ENCODE data around the gene ALKBH1. TPM values are rescaled to one million over a fixed set of nuclear protein-coding genes. Genes with fewer than 3 reads are reported as not detected.
"Not testable (repeated sequence)": the region's sequence is repeated elsewhere in the genome, so short reads cannot be mapped to it uniquely, and the experiment has no call there.

The ALKBH1 gene
- polyA plus RNA-seq, 1 donor from 2014 or later = 20.8 TPM

GRCh38 chr14:77663293-77663692 lies 44.5 kb downstream of the ALKBH1 start:
- no peak for TF ChIP-seq MXI1 (conservative IDR thresholded peaks at IDR 0.05; ENCODE audit: poor library complexity, severe bottlenecking)
- TF ChIP-seq, protein P1, sequence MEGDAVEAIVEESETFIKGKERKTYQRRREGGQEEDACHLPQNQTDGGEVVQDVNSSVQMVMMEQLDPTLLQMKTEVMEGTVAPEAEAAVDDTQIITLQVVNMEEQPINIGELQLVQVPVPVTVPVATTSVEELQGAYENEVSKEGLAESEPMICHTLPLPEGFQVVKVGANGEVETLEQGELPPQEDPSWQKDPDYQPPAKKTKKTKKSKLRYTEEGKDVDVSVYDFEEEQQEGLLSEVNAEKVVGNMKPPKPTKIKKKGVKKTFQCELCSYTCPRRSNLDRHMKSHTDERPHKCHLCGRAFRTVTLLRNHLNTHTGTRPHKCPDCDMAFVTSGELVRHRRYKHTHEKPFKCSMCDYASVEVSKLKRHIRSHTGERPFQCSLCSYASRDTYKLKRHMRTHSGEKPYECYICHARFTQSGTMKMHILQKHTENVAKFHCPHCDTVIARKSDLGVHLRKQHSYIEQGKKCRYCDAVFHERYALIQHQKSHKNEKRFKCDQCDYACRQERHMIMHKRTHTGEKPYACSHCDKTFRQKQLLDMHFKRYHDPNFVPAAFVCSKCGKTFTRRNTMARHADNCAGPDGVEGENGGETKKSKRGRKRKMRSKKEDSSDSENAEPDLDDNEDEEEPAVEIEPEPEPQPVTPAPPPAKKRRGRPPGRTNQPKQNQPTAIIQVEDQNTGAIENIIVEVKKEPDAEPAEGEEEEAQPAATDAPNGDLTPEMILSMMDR (IDR thresholded peaks at IDR 0.05; ENCODE audit: poor library complexity, severe bottlenecking) = no peak
- no peak for TF ChIP-seq POLR2AphosphoS5 (IDR thresholded peaks at IDR 0.05)
- no peak for TF ChIP-seq REST (IDR thresholded peaks at IDR 0.05; ENCODE audit: borderline replicate concordance)
- TF ChIP-seq TAF1 (IDR thresholded peaks at IDR 0.05; ENCODE audit: low read depth) = no peak
- TF ChIP-seq EP300 (conservative IDR thresholded peaks at IDR 0.05; ENCODE audit: poor library complexity, severe bottlenecking) = no peak
- Histone ChIP-seq H4K20me1 (ENCODE audit: insufficient read depth) (no peaks in the 10 kb centered on the region), H3K4me3 (ENCODE audit: low read length) (no peak overlapping the region), H3K9ac (ENCODE audit: low read length) (no peak overlapping the region), H3K9me2 (ENCODE audit: insufficient read depth, low read length) (no peaks in the 10 kb centered on the region), H2AFZ (ENCODE audit: low read depth, low read length) (no peak overlapping the region), H3K9me3 (ENCODE audit: low read length) (no peaks in the 10 kb centered on the region), H3K27ac (ENCODE audit: low read length) (no peak overlapping the region), H3K36me3 (ENCODE audit: insufficient read depth, low read length) (no peaks in the 10 kb centered on the region), H3F3A (ENCODE audit: insufficient read depth, low read length, poor library complexity, severe bottlenecking) (no peaks in the 10 kb centered on the region), H3K4me2 (ENCODE audit: low read length) (no peak overlapping the region), H3K27me3 (ENCODE audit: insufficient read depth, low read depth, low read length) (no peaks in the 10 kb centered on the region), H3K79me2 (replicated peaks; ENCODE audit: insufficient read depth, low read length) (no peaks in the 10 kb centered on the region)

- not testable (repeated sequence) for H3K36me3 ChIP-seq (ENCODE audit: insufficient read depth, low read length); H3K9me3 ChIP-seq (ENCODE audit: low read length); H3K4me3 ChIP-seq (ENCODE audit: low read length); H2AFZ ChIP-seq (ENCODE audit: low read depth, low read length); H3K27me3 ChIP-seq (ENCODE audit: insufficient read depth, low read depth, low read length); H3K4me2 ChIP-seq (ENCODE audit: low read length); H4K20me1 ChIP-seq (ENCODE audit: insufficient read depth); H3K9ac ChIP-seq (ENCODE audit: low read length); H3K79me2 ChIP-seq (replicated peaks; ENCODE audit: insufficient read depth, low read length); H3F3A ChIP-seq (ENCODE audit: insufficient read depth, low read length, poor library complexity, severe bottlenecking); H3K9me2 ChIP-seq (ENCODE audit: insufficient read depth, low read length)
- H3K27ac ChIP-seq (ENCODE audit: low read length) = peak overlapping the region; percentile 58
Measured at GRCh38 chr14:77661562-77661961, 46.3 kb downstream of the ALKBH1 start.

- H3K36me3 ChIP-seq (ENCODE audit: insufficient read depth, low read length) = no peaks in the 10 kb centered on the region
- no peaks in the 10 kb centered on the region for H3K27me3 ChIP-seq (ENCODE audit: insufficient read depth, low read depth, low read length)
- H3K9me3 ChIP-seq (ENCODE audit: low read length) = no peaks in the 10 kb centered on the region
- no peak overlapping the region for H3K4me2 ChIP-seq (ENCODE audit: low read length)
- no peaks in the 10 kb centered on the region for H3F3A ChIP-seq (ENCODE audit: insufficient read depth, low read length, poor library complexity, severe bottlenecking)
- H3K9me2 ChIP-seq (ENCODE audit: insufficient read depth, low read length) = no peaks in the 10 kb centered on the region
- peak; percentile 24 for TF ChIP-seq POLR2AphosphoS5 (IDR thresholded peaks at IDR 0.05)
- TF ChIP-seq MXI1 (conservative IDR thresholded peaks at IDR 0.05; ENCODE audit: poor library complexity, severe bottlenecking) = no peak
- TF ChIP-seq EP300 (conservative IDR thresholded peaks at IDR 0.05; ENCODE audit: poor library complexity, severe bottlenecking) = no peak
- H2AFZ ChIP-seq (ENCODE audit: low read depth, low read length) = no peak overlapping the region
- H3K27ac ChIP-seq (ENCODE audit: low read length) = peak overlapping the region; percentile 58
- H4K20me1 ChIP-seq (ENCODE audit: insufficient read depth) = no peaks in the 10 kb centered on the region
- peak overlapping the region; percentile 41 for H3K4me3 ChIP-seq (ENCODE audit: low read length)
- peak overlapping the region; percentile 25 for H3K9ac ChIP-seq (ENCODE audit: low read length)
- no peaks in the 10 kb centered on the region for H3K79me2 ChIP-seq (replicated peaks; ENCODE audit: insufficient read depth, low read length)
Measured at GRCh38 chr14:77660754-77661153, 47.1 kb downstream of the ALKBH1 start.

Data from neural cell (in vitro differentiated cells).